ENCODE data around the gene RAB10.

Gene RAB10

DNA sequence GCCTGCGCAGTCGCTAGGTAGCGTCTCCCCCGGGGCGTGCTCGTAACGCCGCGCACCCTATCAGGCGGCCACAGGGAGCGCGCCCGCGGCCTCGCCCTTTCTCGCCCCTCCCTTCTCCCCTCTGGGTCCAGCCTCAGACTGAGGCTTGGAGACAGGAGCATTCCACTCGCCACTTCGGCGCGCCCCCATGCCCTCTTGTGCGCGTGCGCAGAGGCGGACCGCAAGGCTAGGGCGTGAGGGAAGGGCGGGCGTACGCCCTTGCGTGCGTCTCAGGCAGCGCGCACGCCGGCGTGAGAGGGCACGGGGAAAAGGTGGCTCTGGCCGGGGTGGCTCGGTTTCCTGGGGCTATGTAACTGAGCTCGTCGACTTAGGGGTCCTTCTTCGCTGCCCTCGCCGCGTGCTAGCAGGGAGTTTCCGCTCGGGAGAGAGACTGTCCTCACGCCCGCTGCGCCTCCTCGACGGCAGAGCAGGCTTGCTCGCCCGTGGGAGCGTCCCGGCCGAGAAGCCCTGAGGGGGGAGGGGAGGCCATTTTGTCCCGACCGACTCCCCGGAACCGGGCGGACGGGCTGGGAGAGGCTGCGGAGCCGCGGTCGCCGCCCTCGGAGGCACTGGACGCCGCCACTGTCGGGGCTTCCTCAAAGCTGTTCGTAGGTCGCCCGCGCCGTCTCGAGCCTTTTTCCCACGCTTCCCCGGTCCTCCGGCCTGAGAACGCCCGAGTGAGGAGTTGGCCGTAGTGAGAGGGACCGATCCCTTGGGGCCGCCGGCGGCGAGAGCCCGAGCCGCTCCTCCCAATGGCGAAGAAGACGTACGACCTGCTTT is at the start of gene RAB10:
RAB10 (plus strand) TSS at position 267 of the 819 bp plus-strand sequence; CDS start at position 792, 525 bp downstream.
- TF ChIP-seq CTCF (IDR thresholded peaks at IDR 0.05; ENCODE audit: low read length, missing control alignments) = no peak
- peak within 1 kb of the TSS; percentile 100 for H3K4me3 ChIP-seq (replicated peaks; ENCODE audit: low read depth, low read length)
- peak; percentile 99 for DNase-seq (ENCODE audit: low read depth)

DNA sequence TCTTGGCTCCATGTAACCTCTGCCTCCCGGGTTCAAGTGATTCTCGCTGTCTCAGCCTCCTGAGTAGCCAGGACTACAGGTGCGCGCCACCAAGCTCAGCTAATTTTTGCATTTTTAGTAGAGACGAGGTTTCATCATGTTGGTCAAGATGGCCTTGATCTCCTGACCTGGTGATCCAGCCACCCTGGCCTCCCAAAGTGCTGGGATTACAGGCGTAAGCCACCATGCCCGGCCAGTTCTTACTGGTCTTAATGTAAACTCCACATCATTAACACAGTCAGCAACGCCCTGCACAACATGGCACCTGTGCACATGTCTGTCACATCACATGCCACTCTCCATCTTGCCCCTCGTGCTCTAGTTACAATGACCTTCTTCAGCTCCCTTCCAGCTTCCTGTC is 45.8 kb upstream of the RAB10 start:
- no peak for DNase-seq (ENCODE audit: low read depth)
- TF ChIP-seq CTCF (IDR thresholded peaks at IDR 0.05; ENCODE audit: low read length, missing control alignments) = no peak
- H3K4me3 ChIP-seq (replicated peaks; ENCODE audit: low read depth, low read length) = no peak overlapping the region

DNA sequence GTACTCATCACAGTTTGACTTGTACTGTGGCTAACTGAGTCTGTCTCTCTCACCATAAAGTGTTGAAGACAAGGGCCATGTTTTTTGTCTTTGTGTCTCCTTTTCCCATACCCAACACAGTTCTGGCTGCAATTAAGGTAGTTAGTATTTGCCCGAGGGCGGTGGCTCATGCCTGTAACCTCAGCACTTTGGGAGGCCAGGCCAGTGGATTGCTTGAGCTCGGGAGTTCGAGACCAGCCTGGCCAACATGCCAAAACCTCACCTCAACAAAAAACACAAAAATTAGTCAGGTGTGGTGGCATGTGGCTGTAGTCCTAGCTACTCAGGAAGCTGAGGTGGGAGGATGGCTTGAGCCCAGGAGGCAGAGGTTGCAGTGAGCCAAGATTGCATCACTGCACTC is 44.7 kb upstream of the RAB10 start:
- no peak overlapping the region for H3K4me3 ChIP-seq (replicated peaks; ENCODE audit: low read depth, low read length)
- no peak for DNase-seq (ENCODE audit: low read depth)
- no peak for TF ChIP-seq CTCF (IDR thresholded peaks at IDR 0.05; ENCODE audit: low read length, missing control alignments)

- no peak for DNase-seq (ENCODE audit: low read depth)
- no peak for TF ChIP-seq CTCF (IDR thresholded peaks at IDR 0.05; ENCODE audit: low read length, missing control alignments)
- H3K4me3 ChIP-seq (replicated peaks; ENCODE audit: low read depth, low read length) = no peak overlapping the region
These were observed 41.9 kb upstream of the RAB10 start for GRCh38 chr2:25991965-25992364.

DNA sequence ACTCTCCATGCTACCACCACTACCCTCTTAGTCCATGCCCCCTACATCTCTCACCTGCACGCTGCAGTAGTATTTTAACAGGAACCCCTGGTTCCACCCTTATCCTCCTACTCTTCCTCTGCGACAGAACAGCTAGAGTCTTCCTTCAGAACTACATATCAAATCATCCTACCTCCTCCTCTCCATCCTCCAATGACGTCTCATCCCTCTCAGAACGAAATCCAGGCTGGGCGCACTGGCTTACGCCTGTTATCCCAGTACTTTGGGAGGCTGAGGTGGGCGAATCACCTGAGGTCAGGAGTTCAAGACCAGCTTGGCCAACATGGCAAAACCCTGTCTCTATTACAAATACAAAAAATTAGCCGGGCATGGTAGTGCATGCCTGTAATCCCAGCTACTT is 41.3 kb upstream of the RAB10 start:
- no peak for DNase-seq (ENCODE audit: low read depth)
- TF ChIP-seq CTCF (IDR thresholded peaks at IDR 0.05; ENCODE audit: low read length, missing control alignments) = no peak
- H3K4me3 ChIP-seq (replicated peaks; ENCODE audit: low read depth, low read length) = no peak overlapping the region

DNA sequence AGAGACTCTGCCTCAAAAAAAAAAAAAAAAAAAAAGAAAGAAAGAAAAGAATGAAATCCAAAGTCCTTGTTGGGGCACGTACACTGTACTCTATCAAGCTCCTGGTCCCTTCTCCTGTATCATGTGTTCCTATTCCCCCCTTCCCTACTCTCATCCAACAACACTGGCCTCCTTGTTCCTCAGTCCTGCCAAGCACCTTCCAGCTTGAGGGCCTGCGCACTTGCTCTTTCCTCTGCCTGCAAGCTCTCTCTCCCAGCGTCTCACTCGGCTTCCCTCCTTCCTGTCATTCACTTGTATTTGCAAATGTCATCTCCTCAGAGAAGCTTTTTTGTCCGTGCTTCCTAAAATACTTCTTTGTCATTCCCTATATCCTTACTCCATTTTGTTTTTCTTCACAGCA is 40.8 kb upstream of the RAB10 start:
- no peak for TF ChIP-seq CTCF (IDR thresholded peaks at IDR 0.05; ENCODE audit: low read length, missing control alignments)
- no peak for DNase-seq (ENCODE audit: low read depth)
- H3K4me3 ChIP-seq (replicated peaks; ENCODE audit: low read depth, low read length) = no peak overlapping the region

DNA sequence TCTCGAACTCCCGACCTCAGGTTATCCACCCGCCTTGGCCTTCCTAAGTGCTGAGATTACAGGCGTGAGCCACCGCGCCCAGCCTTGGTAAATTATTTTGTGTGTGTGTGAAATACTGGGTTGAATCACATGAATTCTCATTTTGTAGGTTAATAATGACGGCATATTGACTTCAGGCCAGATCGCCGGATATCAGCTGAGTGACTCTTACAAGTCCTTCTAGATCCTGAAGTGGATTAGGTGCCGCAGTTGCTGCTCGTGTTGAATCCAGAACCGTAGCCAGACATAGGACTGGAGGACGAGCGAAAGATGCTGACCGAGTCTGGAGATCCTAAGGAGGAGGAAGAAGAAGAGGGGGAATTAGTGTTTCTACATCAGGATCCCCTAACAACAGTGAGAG is 39.4 kb upstream of the RAB10 start:
- H3K4me3 ChIP-seq (replicated peaks; ENCODE audit: low read depth, low read length) = no peak overlapping the region
- TF ChIP-seq CTCF (IDR thresholded peaks at IDR 0.05; ENCODE audit: low read length, missing control alignments) = no peak
- no peak for DNase-seq (ENCODE audit: low read depth)

Measured in fibroblast of pulmonary artery (primary cell).